ENCODE results near the gene DYNC1H1.

GRCh38 chr14:102047808-102048540 is 83.6 kb downstream of the DYNC1H1 start:
- TF ChIP-seq CTCF (IDR thresholded peaks at IDR 0.05): no peak
- no peak for TF ChIP-seq POLR2A (IDR thresholded peaks at IDR 0.05)
- no peak for TF ChIP-seq EP300 (IDR thresholded peaks at IDR 0.05)
- no peak for TF ChIP-seq POLR2AphosphoS5 (IDR thresholded peaks at IDR 0.05)
